Measurements from ENCODE around the gene IL1R2. TPM values are rescaled to one million over a fixed set of nuclear protein-coding genes. Genes with fewer than 3 reads are reported as not detected.

Gene IL1R2
- total RNA-seq, 4 donors from 2014 or later, result 2.1 to 13.1 (median 5.8) TPM

DNA sequence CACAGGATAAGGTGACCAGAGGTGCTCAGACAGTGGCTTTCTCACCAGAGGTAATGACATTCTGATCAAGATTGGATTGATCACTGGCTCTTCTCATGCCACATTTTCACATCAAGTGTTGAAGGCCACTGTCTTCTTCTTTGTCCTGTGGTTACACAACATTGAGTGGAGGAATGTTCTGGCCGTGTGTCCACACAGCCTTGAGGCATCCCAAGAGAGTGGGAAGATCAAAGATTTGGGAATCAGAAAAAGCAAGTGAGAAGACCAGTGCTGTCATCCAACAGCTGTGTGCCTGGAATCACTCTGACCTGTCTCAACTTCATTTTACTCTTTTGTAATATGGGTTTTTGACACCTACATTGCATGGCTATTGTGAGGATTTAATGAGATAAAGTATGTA, 67.4 kb downstream of the IL1R2 start:
- Histone ChIP-seq H3K4me1 (peaks cover 39 to 47% of the 10 kb centered on the region in 2 donors), H3K27ac (peak overlapping the region in 1 of 4 donors; percentile 36), H3K27me3 (no peaks in the 10 kb centered on the region), H3K4me3 (no peak overlapping the region), H3K36me3 (no peaks in the 10 kb centered on the region), H3K9me3 (no peaks in the 10 kb centered on the region)
- in situ Hi-C loops (cut with MboI; ENCODE audit: low sequenced_read_pairs in 4 of 4) (no loop called here), intact Hi-C loops (cut with DNase I; ENCODE audit: low total_unique reads) (no loop called here)
- ATAC-seq (peak; percentile 20 to 22), DNase-seq (peak in 1 of 2 donors; percentile 66)
- TF ChIP-seq, protein P1, sequence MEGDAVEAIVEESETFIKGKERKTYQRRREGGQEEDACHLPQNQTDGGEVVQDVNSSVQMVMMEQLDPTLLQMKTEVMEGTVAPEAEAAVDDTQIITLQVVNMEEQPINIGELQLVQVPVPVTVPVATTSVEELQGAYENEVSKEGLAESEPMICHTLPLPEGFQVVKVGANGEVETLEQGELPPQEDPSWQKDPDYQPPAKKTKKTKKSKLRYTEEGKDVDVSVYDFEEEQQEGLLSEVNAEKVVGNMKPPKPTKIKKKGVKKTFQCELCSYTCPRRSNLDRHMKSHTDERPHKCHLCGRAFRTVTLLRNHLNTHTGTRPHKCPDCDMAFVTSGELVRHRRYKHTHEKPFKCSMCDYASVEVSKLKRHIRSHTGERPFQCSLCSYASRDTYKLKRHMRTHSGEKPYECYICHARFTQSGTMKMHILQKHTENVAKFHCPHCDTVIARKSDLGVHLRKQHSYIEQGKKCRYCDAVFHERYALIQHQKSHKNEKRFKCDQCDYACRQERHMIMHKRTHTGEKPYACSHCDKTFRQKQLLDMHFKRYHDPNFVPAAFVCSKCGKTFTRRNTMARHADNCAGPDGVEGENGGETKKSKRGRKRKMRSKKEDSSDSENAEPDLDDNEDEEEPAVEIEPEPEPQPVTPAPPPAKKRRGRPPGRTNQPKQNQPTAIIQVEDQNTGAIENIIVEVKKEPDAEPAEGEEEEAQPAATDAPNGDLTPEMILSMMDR (IDR thresholded peaks at IDR 0.05 in 4 of 5, conservative IDR thresholded peaks at IDR 0.05 in 1 of 5), result no peak
- TF ChIP-seq POLR2A (IDR thresholded peaks at IDR 0.05), result no peak

DNA sequence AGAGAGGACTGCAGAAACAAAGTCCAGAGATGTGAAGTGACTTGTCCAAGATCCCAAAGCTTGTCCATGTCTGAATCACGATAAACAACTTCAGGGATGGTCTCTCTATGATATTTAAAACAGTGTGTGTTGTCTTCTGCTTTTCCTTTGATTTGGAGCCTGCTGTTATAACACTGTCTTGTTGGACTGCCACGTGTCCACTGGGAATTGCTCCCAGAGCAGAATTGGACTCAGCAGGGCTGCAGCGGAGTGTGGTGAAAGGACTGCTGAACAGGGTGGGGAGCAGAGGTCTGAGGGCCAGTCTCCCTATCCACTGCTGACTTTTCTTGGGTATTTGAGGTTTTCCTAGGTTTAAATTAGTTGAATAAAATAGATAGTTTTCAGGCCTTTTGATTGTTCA, 68.3 kb downstream of the IL1R2 start:
- H3K27me3 ChIP-seq, result no peaks in the 10 kb centered on the region
- H3K9me3 ChIP-seq, result no peaks in the 10 kb centered on the region
- intact Hi-C loops (cut with DNase I; ENCODE audit: low total_unique reads), result no loop called here
- ATAC-seq (no peak), DNase-seq (no peak)
- H3K4me3 ChIP-seq, result no peak overlapping the region
- in situ Hi-C loops (cut with MboI; ENCODE audit: low sequenced_read_pairs in 4 of 4), result no loop called here
- peak overlapping the region; percentile 11 to 95 (median 30) for H3K27ac ChIP-seq
- H3K4me1 ChIP-seq, result peaks cover 48 to 56% of the 10 kb centered on the region in 2 donors
- H3K36me3 ChIP-seq, result no peaks in the 10 kb centered on the region
- no peak for TF ChIP-seq POLR2A (IDR thresholded peaks at IDR 0.05)
- TF ChIP-seq, protein P1 (IDR thresholded peaks at IDR 0.05 in 4 of 5, conservative IDR thresholded peaks at IDR 0.05 in 1 of 5), result no peak

DNA sequence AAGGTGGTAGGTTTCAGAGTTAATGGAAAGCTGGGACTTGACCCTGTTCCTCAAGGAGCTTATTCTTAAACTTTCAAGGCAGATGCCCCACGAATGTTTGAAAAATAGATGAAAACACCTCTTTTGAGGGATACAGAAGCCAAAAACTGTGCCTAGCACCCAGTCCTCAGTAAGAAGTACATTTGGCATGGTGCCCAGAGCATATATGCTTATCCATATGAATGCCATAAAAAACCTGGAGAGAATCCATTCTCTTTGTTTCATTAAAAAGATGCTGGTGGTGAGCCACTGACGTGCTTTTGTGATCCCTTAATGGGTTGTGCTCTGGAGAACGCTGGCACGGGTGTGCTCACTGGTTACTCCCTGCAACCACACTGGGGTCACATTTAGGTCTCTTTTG, 69.0 kb downstream of the IL1R2 start:
- no peak for ATAC-seq
- no peak for DNase-seq
- Histone ChIP-seq H3K36me3 (no peaks in the 10 kb centered on the region), H3K9me3 (no peaks in the 10 kb centered on the region), H3K4me3 (no peak overlapping the region), H3K27me3 (no peaks in the 10 kb centered on the region), H3K27ac (peak overlapping the region in 3 of 4 donors; percentile 14 to 95 (median 23)), H3K4me1 (peaks cover 56 to 63% of the 10 kb centered on the region in 2 donors)
- in situ Hi-C loops (cut with MboI; ENCODE audit: low sequenced_read_pairs in 4 of 4), result no loop called here
- TF ChIP-seq, protein P1 (IDR thresholded peaks at IDR 0.05 in 4 of 5, conservative IDR thresholded peaks at IDR 0.05 in 1 of 5), result no peak
- no peak for TF ChIP-seq POLR2A (IDR thresholded peaks at IDR 0.05)
- intact Hi-C loops (cut with DNase I; ENCODE audit: low total_unique reads), result no loop called here

DNA sequence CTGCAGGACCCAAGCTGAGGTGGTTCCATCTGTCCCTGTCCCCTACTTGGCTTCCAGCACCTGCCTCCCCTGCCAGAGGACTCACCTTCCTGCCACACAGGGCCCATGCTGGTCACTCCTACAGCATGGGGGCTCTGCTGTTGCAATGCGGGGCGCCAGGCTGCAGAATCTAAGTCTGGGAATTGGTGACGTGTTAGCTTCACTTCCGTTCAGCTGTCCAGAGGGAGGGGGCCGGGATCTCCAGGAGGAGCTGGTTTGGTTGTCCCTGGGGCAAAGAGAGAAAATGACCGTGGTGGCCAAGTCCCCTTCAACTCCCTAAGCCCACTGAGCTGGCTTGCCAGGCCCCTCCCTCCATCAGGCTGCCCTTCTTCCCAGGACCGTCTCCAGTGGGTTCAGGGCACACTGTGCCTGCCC, 69.5 kb downstream of the IL1R2 start:
- no peak for TF ChIP-seq POLR2A (IDR thresholded peaks at IDR 0.05)
- TF ChIP-seq, protein P1 (IDR thresholded peaks at IDR 0.05 in 4 of 5, conservative IDR thresholded peaks at IDR 0.05 in 1 of 5), result no peak
- no peak overlapping the region for H3K4me3 ChIP-seq
- peak overlapping the region; percentile 28 to 95 (median 92) for H3K27ac ChIP-seq
- in situ Hi-C loops (cut with MboI; ENCODE audit: low sequenced_read_pairs in 4 of 4), result no loop called here
- ATAC-seq, result no peak
- H3K4me1 ChIP-seq, result peaks cover 61 to 68% of the 10 kb centered on the region in 2 donors
- H3K27me3 ChIP-seq, result no peaks in the 10 kb centered on the region
- H3K36me3 ChIP-seq, result no peaks in the 10 kb centered on the region
- intact Hi-C loops (cut with DNase I; ENCODE audit: low total_unique reads), result no loop called here
- H3K9me3 ChIP-seq, result no peaks in the 10 kb centered on the region
- no peak for DNase-seq

All from gastrocnemius medialis (tissue), 4 donors.